Glomerular endothelial cell (primary cell): ENCODE results near the gene IRF1. TPM values are rescaled to one million over a fixed set of nuclear protein-coding genes. Genes with fewer than 3 reads are reported as not detected.
"Not testable (repeated sequence)": the region's sequence is repeated elsewhere in the genome, so short reads cannot be mapped to it uniquely, and the experiment has no call there.

Source experiments
- DNase-seq: peaks from one replicate; pipeline ENCODE4 v3.0.0-alpha.2; 2011; ENCODE audit warnings: low read depth, low spot score; ENCODE audit errors: extremely low read depth
- total RNA-seq: library from RNA; depleted of rRNA; stranded (reverse); fragments of >200 nt; gene quantifications from 2 replicates; pipeline ENCODE4 v1.2.3, GENCODE V29; 2015

Gene IRF1
- total RNA-seq, 1 donor from 2014 or later = 73.6 TPM

DNA sequence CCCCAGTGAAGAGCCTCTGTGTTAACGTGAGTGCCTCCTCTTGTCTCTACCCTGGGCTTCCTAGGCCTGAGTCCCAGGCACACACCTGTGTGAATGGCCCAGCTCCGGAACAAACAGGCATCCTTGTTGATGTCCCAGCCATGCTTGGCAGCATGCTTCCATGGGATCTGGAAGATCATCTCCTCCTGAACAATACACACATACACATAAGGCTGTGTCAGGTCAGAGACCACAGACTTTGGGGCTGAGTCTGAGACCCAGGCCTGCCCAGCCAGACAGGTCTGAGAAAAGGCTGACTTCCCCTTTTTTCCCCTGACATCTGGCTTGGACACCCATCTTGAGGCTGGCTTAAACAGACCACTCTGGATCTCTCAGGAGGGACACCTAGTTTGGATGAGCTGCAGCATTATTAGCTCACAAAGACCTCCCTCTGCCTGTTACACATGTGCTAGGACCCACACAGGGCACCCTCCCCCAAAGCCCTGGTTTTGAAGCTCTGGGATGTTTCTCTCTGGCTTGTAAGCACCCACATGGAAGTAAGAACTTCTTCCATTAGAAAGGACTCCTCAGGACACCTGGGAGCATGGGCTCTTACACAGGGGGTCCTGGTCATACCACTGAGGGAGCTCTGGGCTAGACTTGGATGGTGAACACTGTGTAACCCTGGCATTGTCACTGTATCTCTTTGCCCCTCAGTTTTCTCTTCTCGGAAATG is 2.6 kb downstream of the IRF1 start:
- no peak for DNase-seq

DNA sequence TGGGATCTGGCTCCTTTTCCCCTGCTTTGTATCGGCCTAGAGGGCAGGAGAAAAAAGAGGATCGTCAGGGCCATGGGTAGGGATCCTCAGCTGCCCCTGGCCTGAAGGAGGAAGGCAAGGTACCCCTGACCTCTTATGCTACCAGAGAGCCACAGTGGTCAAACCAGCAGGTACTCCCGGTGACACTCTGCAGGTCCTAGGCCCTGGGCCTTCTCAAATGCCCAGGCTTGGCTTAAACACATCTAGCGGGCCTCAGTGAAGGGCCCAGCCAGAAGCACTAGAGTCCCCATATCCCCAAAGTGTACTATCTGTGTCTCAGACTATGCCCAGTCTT is 3.5 kb downstream of the IRF1 start:
- no peak for DNase-seq

DNA sequence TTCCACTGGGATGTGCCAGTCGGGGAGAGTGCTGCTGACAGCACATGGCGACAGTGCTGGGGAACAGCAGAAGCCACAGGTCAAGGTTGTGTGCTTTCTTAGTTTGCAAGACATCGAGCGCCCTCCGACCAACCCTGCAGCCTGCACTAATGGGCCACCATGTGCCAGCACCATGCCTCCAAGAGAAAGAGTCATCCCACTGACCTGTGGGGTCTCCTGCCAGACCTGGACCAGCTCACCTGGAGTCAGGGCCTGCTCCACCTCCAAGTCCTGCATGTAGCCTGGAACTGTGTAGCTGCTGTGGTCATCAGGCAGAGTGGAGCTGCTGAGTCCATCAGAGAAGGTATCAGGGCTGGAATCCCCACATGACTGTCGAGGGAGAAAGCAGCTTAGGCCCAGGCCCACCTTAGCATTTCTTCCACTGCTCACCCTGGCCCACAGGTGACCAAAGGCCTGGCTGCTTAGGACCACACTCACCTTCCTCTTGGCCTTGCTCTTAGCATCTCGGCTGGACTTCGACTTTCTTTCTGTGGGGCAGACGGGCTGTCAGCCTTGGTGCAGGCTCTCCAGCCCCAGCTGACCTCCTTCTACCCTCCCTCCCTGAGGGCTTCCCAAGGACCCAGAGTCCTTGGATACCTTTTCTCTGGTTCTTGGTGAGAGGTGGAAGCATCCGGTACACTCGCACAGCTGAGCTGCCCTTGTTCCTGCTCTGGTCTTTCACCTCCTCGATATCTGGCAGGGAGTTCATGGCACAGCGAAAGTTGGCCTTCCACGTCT is 4.1 kb downstream of the IRF1 start:
- no peak for DNase-seq

DNA sequence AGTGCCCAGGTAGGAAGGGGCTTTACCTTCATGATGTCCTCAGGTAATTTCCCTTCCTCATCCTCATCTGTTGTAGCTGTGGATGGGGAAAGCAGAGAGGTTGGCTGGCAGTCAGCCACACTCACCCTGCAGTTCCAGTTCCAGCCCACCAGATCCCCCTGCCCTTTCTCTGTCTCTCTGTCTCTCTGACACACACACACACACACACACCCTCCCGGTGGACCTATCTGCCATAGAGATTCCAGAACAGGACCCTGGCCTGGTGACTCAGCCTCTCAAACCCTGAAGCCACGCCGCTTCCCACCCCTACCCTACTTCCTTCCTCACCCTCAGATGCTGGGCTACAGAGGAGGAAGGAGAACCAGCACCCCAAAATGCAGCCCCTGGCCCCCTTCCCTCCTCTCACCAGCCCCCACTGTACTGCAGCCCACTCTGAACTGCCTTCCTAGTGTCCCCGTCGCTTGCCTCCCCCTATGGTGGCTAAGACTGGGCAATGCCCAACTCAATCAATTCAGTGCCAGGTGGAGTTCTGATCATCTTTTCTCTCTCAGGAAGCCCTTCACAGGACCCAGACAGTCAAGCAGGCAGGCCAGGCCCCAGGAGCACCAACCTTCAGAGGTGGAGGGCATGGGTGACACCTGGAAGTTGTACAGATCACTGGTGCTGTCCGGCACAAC is 4.8 kb downstream of the IRF1 start:
- no peak for DNase-seq

DNA sequence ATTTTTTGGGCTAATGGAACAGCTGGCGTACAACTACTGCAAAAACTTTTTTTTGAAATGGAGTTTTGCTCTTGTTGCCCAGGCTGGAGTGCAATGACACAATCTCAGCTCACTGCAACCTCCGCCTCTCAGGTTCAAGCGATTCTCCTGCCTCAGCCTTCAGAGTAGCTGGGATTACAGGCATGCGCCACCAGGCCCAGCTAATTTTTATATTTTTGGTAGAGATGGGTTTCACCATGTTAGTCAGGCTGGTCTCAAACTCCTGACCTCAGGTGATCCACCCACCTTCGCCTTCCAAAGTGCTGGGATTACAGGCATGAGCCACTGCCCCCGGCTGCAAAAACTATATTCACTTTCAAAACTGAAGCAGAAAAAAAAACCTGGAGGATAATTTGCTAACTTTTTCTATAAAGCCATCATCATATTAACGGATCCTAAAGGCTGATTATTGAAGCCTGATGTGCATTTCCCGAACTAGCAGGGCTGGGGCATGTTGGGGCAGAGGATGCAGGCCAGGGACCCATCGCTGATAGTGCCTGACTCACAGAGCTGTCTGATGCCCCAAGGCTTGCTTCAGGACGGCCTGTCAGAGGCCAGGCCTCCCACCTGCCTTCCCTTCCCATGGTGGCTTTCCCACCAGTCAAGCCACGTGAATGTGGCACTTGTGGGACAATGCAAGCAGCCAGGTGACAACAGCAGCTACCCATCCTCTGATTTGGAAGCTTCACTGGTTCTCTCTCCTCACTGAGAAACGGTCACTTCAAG is 5.5 kb downstream of the IRF1 start:
- DNase-seq = not testable (repeated sequence)

DNA sequence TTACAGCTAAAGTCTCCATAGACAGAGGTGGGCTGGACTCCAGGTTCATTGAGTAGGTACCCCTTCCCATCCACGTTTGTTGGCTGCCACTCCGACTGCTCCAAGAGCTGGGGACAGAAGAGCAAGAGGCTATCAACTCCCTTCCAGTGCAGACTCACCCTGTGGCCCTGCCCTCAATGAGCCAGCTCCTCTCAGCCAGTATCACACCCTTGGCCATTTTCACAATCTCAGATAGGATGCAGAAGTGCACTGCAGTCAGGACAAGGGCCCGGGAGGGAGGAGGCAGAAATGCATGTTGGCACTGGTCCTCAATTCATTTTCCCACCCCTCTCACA is 6.2 kb downstream of the IRF1 start:
- DNase-seq = no peak

DNA sequence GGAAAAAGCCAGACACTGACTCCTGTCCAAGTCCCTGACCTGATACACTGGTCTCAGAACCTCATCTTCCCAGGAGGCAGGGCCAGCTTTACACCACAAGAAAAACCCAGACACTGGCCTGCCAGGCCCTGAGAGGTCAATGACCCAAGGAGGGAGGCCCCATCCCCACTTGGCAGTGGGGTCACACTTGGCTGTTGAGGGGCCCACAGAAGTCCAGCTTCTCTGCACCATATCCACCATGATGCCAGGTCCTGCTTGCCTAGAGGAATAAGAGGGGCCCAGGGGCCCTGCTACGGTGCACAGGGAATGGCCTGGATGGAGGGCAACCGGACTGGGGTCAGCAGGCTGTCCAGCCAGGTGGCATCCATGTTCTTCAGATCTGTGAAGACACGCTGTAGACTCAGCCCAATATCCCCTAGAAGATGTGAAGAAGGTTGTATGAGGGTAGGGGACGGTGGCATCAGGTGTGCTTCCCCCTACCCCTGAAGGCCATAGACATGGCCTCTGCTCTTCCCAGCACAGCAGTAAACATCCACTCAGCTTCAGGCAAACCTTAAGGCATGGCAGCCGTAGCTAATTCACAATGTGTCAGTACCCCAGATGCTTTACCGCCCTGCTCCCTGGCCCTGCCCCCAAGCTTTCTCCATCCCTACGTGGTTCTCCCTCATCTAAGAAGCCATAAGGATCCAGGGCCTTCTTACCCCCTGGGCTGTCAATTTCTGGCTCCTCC is 6.7 kb downstream of the IRF1 start:
- no peak for DNase-seq

DNA sequence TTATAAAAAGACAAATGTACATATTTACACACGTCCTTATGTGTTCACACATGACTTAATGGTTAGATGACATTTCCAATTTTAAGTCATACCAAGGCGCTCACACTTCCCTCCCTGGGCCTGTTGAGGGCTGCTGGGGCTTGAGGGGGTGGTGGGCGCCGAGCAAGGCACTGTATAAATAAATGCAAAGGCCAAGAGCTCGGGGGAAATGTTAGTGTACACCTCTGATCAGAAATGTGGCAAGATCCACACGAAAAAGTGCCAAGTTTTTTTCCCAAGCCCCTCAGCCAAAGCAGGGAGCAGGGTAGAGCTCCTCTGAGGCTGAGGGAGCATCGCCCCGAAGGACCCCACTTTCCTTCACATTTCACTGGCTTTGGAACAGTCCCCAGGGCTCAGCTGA is 7.5 kb downstream of the IRF1 start:
- no peak for DNase-seq

DNA sequence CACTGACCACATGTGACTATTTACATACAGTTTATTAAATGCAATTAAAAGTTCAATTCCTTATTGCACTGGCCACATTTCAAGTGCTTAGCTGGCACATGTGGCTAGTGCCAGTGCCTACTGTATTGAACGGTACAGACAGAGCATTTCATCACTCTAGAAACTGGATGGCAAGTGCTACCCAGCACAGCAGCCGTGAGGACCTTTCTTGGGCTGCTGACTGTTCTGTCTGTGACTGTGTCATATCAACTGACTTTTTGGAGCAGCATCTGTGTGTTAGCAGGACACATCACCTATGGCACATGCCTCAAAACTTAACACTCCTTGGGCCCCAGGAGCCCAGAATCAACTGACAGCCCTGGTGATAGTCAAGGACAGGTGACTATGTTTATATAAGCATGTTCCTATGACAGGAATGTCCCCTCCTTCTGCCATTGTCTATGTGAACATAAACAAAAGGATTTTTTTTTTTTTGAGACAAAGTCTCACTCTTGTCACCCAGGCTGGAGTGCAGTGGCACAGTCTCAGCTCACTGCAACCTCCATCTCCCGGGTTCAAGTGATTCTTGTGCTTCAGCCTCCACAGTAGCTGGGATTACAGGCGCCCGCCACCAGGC is 8.9 kb downstream of the IRF1 start:
- no peak for DNase-seq

DNA sequence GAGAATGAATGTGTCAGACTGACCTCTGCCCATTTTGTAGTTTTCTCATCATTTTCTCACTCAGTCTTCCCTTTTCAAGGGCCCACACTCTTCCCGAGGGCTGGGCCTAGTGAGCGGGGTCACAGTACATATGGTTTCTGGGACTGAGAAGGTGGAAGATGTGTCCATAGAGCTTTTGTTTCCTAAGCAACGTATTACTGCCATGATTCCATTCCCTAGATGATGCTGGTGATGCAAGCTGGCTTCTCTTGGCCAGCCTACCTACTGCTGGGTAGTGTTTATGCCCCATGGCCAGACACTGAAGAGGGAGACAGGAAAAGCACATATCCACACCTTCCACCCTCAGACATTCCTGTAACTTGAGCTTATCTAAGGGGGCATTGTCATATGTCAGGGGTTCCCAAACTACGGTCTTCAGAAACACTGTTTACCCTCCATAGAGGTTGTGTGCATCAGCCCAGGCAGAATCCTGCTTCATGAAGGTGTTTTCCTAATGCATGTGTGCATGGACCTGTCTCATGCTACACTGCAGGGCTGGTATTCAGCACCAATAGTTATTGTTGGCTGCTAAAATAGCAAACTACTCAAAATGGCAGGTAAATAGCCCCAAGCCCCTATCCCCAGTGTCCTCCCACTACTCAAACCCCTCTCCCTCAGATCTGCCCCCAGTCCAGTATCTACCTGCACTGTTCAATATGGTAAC is 9.5 kb downstream of the IRF1 start:
- no peak for DNase-seq

DNA sequence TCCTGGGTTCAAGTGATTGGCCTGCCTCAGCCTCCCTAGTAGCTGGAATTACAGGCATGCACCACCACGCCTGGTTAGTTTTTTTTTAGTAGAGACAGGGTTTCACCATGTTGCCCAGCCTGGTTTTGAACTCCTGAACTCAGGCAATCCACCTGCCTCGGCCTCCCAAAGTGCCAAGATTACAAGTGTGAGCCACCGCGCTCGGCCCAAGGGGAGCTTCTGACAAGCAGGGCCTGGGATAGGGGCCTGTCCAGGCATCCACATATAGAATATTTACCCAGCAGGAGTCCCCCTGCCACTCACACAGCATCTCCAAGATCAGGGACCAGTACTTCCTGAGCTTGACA is 10.1 kb downstream of the IRF1 start:
- no peak for DNase-seq

DNA sequence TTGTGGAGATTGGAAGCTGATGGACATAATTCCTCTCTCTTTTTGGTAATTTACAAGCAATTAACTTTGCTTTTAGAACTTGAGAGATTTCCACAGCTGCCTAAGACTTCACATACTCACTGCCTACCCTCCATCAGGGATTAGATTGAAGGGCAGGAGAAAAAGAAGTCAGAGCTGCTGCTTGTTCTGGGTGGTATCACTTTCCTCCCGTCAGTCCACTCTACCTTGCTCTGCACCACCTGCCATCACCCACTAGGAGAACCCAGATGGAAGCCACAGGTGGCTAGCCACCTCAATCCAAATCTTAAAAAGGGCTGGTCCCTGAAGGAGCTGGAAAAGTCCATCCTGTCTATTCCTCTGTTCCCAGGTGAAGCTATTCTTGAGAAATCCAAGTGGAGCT is 10.5 kb downstream of the IRF1 start:
- no peak for DNase-seq

DNA sequence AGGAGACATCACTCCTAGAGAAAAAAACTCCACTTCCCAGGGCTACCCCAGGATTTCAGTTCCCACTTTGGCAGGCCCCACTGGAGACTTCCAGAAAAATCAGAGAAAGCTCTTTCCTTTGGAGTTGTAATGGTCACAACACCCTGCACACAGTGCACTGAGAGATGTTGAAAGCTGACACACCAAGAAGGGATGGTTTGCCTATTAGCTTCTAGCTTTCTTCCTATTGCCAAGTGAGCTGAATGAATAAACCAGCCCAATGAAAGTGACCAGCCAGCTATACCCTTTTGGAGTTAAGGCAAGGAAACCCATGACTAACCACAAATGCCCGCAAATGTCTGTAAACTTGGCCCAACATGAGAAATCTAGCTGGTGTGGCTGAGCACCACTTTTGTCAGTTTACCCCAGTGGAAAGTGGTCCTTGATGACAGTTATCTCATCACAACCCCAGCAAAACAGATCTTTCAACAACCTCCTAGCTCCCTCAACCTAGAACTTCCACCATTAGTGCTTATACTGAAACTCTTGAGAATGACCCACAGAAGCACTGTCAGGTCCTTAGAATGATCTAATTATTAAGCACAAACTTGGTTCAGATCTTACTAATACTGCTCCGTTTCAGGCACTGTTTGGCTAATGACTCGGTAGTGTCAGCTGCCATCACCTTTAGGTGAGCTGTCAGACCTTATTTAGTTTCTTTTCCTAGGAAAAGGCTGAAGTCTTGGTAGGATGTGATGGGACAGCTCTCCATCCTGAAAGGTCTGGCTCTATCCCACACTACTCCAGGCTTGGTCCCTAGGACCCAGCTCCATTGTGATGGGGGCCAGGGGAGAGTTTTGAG is 11.2 kb downstream of the IRF1 start:
- no peak for DNase-seq

DNA sequence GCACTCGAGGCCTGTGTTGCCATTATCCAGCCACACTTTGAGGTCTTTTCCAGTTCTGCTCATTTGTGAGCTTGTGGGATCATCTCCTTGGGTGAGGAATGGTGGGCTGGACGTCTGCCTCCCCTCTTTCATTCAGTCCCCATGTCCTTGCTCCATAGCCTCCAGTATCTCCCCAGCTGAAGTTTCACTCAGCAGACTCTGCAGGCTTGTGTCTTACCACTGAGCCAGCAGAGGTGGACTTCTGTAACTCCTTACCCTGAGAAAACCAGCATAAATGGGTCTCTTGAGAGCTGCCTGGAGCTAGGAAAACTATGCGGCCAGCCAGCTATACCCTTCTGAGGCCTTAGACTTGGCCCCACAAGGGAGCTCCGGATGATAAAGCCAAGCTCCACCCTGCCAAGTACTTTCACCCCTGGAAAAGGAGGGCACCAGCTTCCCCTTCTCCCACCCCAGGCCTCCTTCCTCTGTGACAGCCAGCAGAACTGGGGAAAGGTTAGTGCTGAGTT is 12.2 kb downstream of the IRF1 start:
- no peak for DNase-seq

DNA sequence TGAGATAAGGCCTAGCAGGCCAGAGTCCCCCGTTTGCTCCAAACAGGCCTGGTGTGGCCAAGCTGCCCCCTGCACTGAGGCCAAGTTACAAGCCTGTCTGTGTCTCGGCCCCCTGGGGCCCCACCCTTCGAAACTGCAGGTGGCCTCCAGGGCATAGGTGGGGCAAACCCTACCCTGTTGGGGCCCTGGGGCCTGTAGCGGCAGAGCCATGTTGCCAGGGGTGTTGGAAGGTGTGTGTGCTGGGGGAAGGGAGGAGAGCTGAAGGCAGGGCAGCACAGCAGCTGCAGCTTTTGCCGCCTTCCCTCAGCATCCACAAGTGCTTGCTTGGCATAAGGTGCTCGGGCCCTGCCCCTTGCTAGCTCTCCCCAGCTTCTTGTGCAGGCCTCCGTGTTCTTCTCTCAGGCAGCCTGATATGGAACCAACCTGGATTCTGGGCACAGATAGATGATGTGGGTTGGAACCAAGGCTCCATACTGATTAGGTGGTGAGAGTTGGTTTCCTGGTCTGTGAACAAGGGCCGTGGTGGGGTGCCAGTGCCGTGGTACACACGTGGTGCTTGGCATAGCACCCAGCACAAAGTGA is 12.7 kb downstream of the IRF1 start:
- DNase-seq = no peak

DNA sequence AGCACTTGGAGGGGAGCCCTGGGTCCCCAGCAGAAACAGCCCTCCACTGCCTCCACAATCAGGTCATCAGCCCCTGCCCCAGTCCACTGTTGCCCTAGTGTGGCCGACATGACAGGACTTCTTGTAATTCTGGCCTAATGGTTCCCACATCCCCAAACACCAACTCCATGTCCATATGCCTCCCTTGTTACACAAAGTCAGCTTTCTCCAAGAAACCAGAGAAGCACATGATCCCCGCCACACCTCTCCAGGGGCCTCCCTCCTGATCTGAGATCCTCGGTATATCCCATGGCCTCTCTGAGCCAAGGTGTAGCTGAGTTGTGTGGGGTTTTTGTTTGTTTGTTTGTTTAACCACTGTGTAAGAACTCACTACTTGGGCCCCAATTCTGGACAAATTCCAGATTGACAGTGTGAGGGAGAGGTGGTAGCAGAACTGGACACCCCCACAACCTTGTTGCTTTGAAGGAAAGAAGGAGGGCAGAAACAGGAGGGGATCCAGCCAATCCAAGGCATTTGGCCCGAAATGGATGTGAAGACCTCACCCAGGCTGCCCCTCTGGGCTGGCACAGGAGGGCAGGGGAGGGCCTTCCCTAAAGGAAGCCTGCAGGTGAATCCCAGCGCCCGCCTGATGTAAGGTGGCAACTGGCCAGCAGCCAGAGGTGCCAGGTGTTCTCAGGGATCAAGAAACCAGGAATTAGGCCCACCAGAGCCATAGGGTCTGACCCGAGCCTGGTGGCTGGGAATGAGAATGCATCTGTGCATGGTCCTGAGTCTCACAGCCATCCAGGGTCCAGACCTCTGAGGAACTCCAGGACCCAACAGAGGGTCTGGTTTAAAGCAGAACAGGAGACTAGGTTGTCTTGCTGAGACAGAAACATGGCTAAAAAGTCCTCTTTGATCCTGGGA is 13.4 kb downstream of the IRF1 start:
- DNase-seq = no peak
